ENCODE results near the gene MTHFD2L.

DNA sequence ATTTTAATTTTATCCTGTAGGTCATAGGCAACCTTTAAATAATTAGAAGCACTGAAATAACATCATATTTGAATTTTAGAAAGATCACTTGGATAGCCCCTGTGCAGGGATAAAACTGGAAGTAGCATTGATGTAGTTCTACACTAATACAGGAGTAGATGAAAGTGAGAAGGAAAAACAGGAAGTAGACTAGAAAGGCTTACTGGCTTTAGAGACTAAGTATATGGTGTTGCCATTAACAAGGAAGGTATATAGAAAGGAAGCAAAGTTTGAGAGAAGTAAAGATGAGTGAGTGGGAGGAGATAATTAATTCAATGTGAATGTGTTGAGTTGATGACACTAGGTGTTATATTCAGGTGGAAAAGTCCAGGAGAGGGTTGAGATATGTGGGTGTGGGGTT lies 77.2 kb downstream of the MTHFD2L start:
- TF ChIP-seq CEBPB (IDR thresholded peaks at IDR 0.05) (no peak), USF1 (IDR thresholded peaks at IDR 0.05) (no peak), EP300 (IDR thresholded peaks at IDR 0.05; ENCODE audit: borderline replicate concordance) (no peak), TEAD4 (IDR thresholded peaks at IDR 0.05) (no peak), TAF1 (IDR thresholded peaks at IDR 0.05; ENCODE audit: low read depth) (no peak), FOXM1 (IDR thresholded peaks at IDR 0.05; ENCODE audit: borderline replicate concordance, low read depth) (no peak)
- TF ChIP-seq, protein P1, sequence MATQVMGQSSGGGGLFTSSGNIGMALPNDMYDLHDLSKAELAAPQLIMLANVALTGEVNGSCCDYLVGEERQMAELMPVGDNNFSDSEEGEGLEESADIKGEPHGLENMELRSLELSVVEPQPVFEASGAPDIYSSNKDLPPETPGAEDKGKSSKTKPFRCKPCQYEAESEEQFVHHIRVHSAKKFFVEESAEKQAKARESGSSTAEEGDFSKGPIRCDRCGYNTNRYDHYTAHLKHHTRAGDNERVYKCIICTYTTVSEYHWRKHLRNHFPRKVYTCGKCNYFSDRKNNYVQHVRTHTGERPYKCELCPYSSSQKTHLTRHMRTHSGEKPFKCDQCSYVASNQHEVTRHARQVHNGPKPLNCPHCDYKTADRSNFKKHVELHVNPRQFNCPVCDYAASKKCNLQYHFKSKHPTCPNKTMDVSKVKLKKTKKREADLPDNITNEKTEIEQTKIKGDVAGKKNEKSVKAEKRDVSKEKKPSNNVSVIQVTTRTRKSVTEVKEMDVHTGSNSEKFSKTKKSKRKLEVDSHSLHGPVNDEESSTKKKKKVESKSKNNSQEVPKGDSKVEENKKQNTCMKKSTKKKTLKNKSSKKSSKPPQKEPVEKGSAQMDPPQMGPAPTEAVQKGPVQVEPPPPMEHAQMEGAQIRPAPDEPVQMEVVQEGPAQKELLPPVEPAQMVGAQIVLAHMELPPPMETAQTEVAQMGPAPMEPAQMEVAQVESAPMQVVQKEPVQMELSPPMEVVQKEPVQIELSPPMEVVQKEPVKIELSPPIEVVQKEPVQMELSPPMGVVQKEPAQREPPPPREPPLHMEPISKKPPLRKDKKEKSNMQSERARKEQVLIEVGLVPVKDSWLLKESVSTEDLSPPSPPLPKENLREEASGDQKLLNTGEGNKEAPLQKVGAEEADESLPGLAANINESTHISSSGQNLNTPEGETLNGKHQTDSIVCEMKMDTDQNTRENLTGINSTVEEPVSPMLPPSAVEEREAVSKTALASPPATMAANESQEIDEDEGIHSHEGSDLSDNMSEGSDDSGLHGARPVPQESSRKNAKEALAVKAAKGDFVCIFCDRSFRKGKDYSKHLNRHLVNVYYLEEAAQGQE (IDR thresholded peaks at IDR 0.05; ENCODE audit: low read depth), result no peak

Measured in Ishikawa (cell line).